Measurements from ENCODE around the gene SRD5A1. TPM values are rescaled to one million over a fixed set of nuclear protein-coding genes. Genes with fewer than 3 reads are reported as not detected.

The SRD5A1 gene
- total RNA-seq, 2 experiments from 2014 or later = 5.2 to 5.4 TPM

GRCh38 chr5:6594066-6594465 lies 39.2 kb upstream of the SRD5A1 start:
- intact Hi-C loops (cut with micrococcal nuclease) = no loop called here
- Mint-ChIP-seq H3K27me3 (ENCODE audit: low read depth) (no peaks in the 10 kb centered on the region), H3K27ac (no peak overlapping the region)

GRCh38 chr5:6595405-6595804 lies 37.8 kb upstream of the SRD5A1 start:
- H3K4me1 Mint-ChIP-seq (ENCODE audit: low read depth) = no peaks in the 10 kb centered on the region
- intact Hi-C loops (cut with micrococcal nuclease) = no loop called here

More at GRCh38 chr5:6594066-6594465, 39.2 kb upstream of the SRD5A1 start:
- H3K4me1 Mint-ChIP-seq (ENCODE audit: low read depth) = no peaks in the 10 kb centered on the region
- CTCF ChIA-PET = interaction anchor here (0.8 kb wide), 1 partner anchor 13 kb away, joined by 3 read pairs; no protein-coding TSS in a partner anchor
- no peak overlapping the region for H3K4me3 Mint-ChIP-seq
- DNase-seq = no peak
- H3K9me3 Mint-ChIP-seq = no peaks in the 10 kb centered on the region
- peaks cover 30% of the 10 kb centered on the region for H3K36me3 Mint-ChIP-seq (ENCODE audit: low read depth)

GRCh38 chr5:6596388-6596787 lies 36.9 kb upstream of the SRD5A1 start:
- CTCF ChIA-PET = no interaction called here
- DNase-seq = no peak
- H3K4me1 Mint-ChIP-seq (ENCODE audit: low read depth) = no peaks in the 10 kb centered on the region
- no peak overlapping the region for H3K4me3 Mint-ChIP-seq
- H3K27me3 Mint-ChIP-seq (ENCODE audit: low read depth) = no peaks in the 10 kb centered on the region
- no peak overlapping the region for H3K27ac Mint-ChIP-seq
- peaks cover 47% of the 10 kb centered on the region for H3K36me3 Mint-ChIP-seq (ENCODE audit: low read depth)
- intact Hi-C loops (cut with micrococcal nuclease) = no loop called here
- no peaks in the 10 kb centered on the region for H3K9me3 Mint-ChIP-seq

More at GRCh38 chr5:6595405-6595804, 37.8 kb upstream of the SRD5A1 start:
- DNase-seq = no peak
- Mint-ChIP-seq H3K4me3 (no peak overlapping the region), H3K36me3 (ENCODE audit: low read depth) (peaks cover 37% of the 10 kb centered on the region), H3K9me3 (no peaks in the 10 kb centered on the region), H3K27me3 (ENCODE audit: low read depth) (no peaks in the 10 kb centered on the region), H3K27ac (no peak overlapping the region)
- CTCF ChIA-PET = no interaction called here

GRCh38 chr5:6597557-6597956 lies 35.7 kb upstream of the SRD5A1 start:
- peaks cover 56% of the 10 kb centered on the region for H3K36me3 Mint-ChIP-seq (ENCODE audit: low read depth)
- no peak for DNase-seq

GRCh38 chr5:6598351-6598900 lies 34.8 kb upstream of the SRD5A1 start:
- no peak for DNase-seq
- H3K4me1 Mint-ChIP-seq (ENCODE audit: low read depth) = no peaks in the 10 kb centered on the region
- H3K27ac Mint-ChIP-seq = no peak overlapping the region
- no peaks in the 10 kb centered on the region for H3K27me3 Mint-ChIP-seq (ENCODE audit: low read depth)
- H3K36me3 Mint-ChIP-seq (ENCODE audit: low read depth) = peaks cover 57% of the 10 kb centered on the region
- no peak overlapping the region for H3K4me3 Mint-ChIP-seq
- no peaks in the 10 kb centered on the region for H3K9me3 Mint-ChIP-seq
- intact Hi-C loops (cut with micrococcal nuclease) = no loop called here
- CTCF ChIA-PET = interaction anchor here (0.6 kb wide), 1 partner anchor 12 kb away, joined by 9 read pairs; no protein-coding TSS in a partner anchor

More at GRCh38 chr5:6597557-6597956, 35.7 kb upstream of the SRD5A1 start:
- H3K4me1 Mint-ChIP-seq (ENCODE audit: low read depth) = no peaks in the 10 kb centered on the region
- intact Hi-C loops (cut with micrococcal nuclease) = no loop called here
- no peaks in the 10 kb centered on the region for H3K9me3 Mint-ChIP-seq
- no peak overlapping the region for H3K27ac Mint-ChIP-seq
- no peak overlapping the region for H3K4me3 Mint-ChIP-seq
- no peaks in the 10 kb centered on the region for H3K27me3 Mint-ChIP-seq (ENCODE audit: low read depth)
- CTCF ChIA-PET = no interaction called here

DNA sequence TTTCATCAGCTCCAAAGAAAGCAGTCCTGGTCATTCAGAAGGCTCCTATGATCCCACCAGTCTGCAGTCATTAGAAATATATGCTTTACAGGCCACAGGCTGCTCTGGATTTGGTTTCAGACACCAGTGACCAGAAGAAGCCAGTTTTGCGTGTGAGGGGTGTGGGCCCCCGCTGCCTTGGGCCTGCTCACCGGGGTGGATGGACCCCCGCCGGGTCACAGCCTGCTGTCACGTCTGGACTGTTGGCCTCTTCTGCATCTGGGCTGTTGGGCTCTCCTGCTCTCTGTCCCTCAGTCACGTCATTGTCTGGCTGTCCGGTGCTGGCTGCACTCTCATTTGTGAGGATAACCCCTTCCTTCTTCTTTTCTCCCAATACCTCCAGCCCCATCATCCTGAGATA lies 33.5 kb upstream of the SRD5A1 start:
- no peaks in the 10 kb centered on the region for H3K9me3 Mint-ChIP-seq
- no peaks in the 10 kb centered on the region for H3K27me3 Mint-ChIP-seq (ENCODE audit: low read depth)
- CTCF ChIA-PET = no interaction called here
- H3K36me3 Mint-ChIP-seq (ENCODE audit: low read depth) = peaks cover 61% of the 10 kb centered on the region
- DNase-seq = no peak
- intact Hi-C loops (cut with micrococcal nuclease) = no loop called here
- no peak overlapping the region for H3K27ac Mint-ChIP-seq
- no peaks in the 10 kb centered on the region for H3K4me1 Mint-ChIP-seq (ENCODE audit: low read depth)
- H3K4me3 Mint-ChIP-seq = no peak overlapping the region

DNA sequence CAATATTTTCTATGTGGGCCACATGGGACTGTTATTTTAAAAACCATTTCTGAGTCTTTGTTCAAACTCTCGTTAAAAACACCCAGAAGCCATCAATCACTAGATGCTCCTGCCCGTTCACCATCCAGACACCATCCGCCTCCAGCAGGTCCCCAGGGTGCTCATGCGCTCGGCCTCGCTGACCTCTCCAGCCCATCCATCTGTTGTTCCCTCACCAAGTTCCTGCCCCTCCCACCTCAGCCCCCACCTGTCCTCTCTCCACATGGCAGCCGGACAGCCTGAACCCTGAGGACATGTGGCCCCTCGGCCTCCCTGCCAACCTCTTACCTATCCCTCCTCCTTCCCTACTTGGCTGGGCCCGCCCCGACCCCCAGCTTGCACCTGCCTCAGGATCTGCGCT lies 32.0 kb upstream of the SRD5A1 start:
- no peak overlapping the region for H3K4me3 Mint-ChIP-seq
- H3K27me3 Mint-ChIP-seq (ENCODE audit: low read depth) = no peaks in the 10 kb centered on the region
- CTCF ChIA-PET = no interaction called here
- peaks cover 67% of the 10 kb centered on the region for H3K36me3 Mint-ChIP-seq (ENCODE audit: low read depth)
- DNase-seq = no peak
- H3K4me1 Mint-ChIP-seq (ENCODE audit: low read depth) = no peaks in the 10 kb centered on the region
- intact Hi-C loops (cut with micrococcal nuclease) = no loop called here
- H3K9me3 Mint-ChIP-seq = no peaks in the 10 kb centered on the region
- no peak overlapping the region for H3K27ac Mint-ChIP-seq

DNA sequence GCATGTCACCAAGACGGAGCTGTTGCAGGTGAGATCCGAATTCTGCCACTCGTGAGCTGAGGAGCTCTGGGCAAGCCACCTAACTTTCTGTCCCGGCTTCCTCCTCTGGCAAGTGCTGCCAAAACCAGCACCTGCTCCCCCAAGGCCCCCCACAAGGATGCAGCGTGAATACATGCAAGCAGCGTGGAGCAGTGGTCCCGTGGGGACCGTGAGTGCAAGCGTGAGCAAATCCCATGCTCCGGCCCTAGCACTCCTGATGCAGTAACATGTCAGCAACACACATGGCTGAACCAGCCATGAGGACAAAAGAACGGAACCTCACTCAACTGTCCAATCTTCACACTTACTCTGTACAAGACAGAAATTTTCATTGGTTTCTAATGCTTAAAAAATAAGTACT lies 31.4 kb upstream of the SRD5A1 start:
- Mint-ChIP-seq H3K9me3 (no peaks in the 10 kb centered on the region), H3K4me3 (no peak overlapping the region), H3K27ac (no peak overlapping the region), H3K4me1 (ENCODE audit: low read depth) (no peaks in the 10 kb centered on the region), H3K27me3 (ENCODE audit: low read depth) (no peaks in the 10 kb centered on the region), H3K36me3 (ENCODE audit: low read depth) (peaks cover 62% of the 10 kb centered on the region)
- CTCF ChIA-PET = no interaction called here
- intact Hi-C loops (cut with micrococcal nuclease) = no loop called here
- DNase-seq = no peak

GRCh38 chr5:6602441-6602840 lies 30.8 kb upstream of the SRD5A1 start:
- H3K27me3 Mint-ChIP-seq (ENCODE audit: low read depth) = no peaks in the 10 kb centered on the region
- CTCF ChIA-PET = no interaction called here
- no peaks in the 10 kb centered on the region for H3K9me3 Mint-ChIP-seq
- no peaks in the 10 kb centered on the region for H3K4me1 Mint-ChIP-seq (ENCODE audit: low read depth)
- no peak overlapping the region for H3K4me3 Mint-ChIP-seq
- H3K36me3 Mint-ChIP-seq (ENCODE audit: low read depth) = peaks cover 60% of the 10 kb centered on the region
- no peak for DNase-seq
- H3K27ac Mint-ChIP-seq = no peak overlapping the region
- intact Hi-C loops (cut with micrococcal nuclease) = no loop called here

- no peak overlapping the region for H3K4me3 Mint-ChIP-seq
- H3K4me1 Mint-ChIP-seq (ENCODE audit: low read depth) = no peaks in the 10 kb centered on the region
- no peak for DNase-seq
- H3K27ac Mint-ChIP-seq = no peak overlapping the region
- no peaks in the 10 kb centered on the region for H3K9me3 Mint-ChIP-seq
- CTCF ChIA-PET = no interaction called here
- H3K36me3 Mint-ChIP-seq (ENCODE audit: low read depth) = peaks cover 52% of the 10 kb centered on the region
- H3K27me3 Mint-ChIP-seq (ENCODE audit: low read depth) = no peaks in the 10 kb centered on the region
- intact Hi-C loops (cut with micrococcal nuclease) = no loop called here
Measured at GRCh38 chr5:6603643-6604042, 29.6 kb upstream of the SRD5A1 start.

- CTCF ChIA-PET = no interaction called here
- H3K4me3 Mint-ChIP-seq = no peak overlapping the region
- no peaks in the 10 kb centered on the region for H3K9me3 Mint-ChIP-seq
- H3K4me1 Mint-ChIP-seq (ENCODE audit: low read depth) = no peaks in the 10 kb centered on the region
- no peak for DNase-seq
- no peak overlapping the region for H3K27ac Mint-ChIP-seq
- H3K36me3 Mint-ChIP-seq (ENCODE audit: low read depth) = peaks cover 48% of the 10 kb centered on the region
- no peaks in the 10 kb centered on the region for H3K27me3 Mint-ChIP-seq (ENCODE audit: low read depth)
- intact Hi-C loops (cut with micrococcal nuclease) = no loop called here
Measured at GRCh38 chr5:6604341-6604740, 28.9 kb upstream of the SRD5A1 start.

DNA sequence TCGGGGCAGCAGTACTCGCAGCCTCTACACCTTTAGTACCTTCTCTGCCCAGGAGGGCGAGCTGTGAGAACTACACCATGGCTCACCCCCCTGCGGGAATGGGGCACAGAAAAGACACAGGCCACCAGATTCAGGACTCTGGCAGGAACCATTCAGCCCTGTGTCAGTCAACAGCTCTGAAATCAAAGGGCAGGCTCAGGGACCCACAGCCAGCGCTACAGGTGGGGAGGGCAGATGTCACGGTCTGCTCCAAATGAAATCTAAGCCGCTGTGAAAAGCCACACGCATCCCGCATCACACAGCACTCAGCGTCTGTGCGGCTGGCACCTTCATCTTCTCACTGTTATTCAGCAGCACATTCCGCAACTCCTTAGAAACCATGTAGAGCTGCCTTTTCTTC lies 28.3 kb upstream of the SRD5A1 start:
- Mint-ChIP-seq H3K36me3 (ENCODE audit: low read depth) (peaks cover 49% of the 10 kb centered on the region), H3K27me3 (ENCODE audit: low read depth) (no peaks in the 10 kb centered on the region), H3K4me3 (no peak overlapping the region), H3K4me1 (ENCODE audit: low read depth) (no peaks in the 10 kb centered on the region), H3K27ac (no peak overlapping the region), H3K9me3 (no peaks in the 10 kb centered on the region)
- CTCF ChIA-PET = no interaction called here
- no peak for DNase-seq
- intact Hi-C loops (cut with micrococcal nuclease) = no loop called here

DNA sequence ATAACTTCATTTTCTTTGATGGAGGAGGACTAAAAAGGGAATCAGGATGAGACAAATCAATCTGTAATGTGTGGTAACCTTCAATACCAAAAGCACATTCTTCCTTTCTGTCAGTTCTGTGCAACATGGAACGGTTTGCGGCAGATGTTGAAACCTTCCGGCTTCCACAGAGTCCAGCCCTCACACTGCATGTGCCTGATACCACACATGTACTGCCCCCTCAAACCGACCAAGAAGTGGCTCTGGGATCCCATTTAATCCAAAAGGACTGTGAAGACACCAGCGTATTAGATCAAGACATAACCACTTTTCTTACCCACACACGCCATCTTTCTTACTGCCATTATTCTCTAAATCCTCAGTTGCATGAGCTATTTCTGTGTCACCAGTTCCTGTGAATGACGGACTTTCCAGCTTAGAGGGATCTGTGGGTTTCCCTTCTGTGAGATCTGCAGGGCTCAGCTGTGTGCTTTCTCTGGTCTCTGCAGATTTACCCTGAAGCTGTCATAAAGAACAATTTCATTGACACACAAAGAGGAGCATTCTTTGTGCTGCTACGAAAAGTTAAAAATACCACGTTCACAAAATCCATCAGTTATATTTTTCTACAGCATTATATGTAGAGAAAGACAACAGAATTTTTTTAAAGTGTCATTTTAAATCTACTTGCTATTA lies 26.2 kb upstream of the SRD5A1 start:
- Mint-ChIP-seq H3K36me3 (ENCODE audit: low read depth) (peaks cover 39% of the 10 kb centered on the region), H3K4me3 (no peak overlapping the region), H3K9me3 (no peaks in the 10 kb centered on the region), H3K4me1 (ENCODE audit: low read depth) (no peaks in the 10 kb centered on the region), H3K27me3 (ENCODE audit: low read depth) (no peaks in the 10 kb centered on the region), H3K27ac (no peak overlapping the region)
- no peak for DNase-seq
- intact Hi-C loops (cut with micrococcal nuclease) = no loop called here
- CTCF ChIA-PET = no interaction called here
